Tongue (tissue), 2 donors: ENCODE data around the gene UMOD. TPM values are rescaled to one million over a fixed set of nuclear protein-coding genes. Genes with fewer than 3 reads are reported as not detected.

Experiments used
- DNase-seq: peaks from one replicate; pipeline ENCODE4 v3.0.0-alpha.2; 2015
- total RNA-seq: library from RNA; depleted of rRNA; stranded (reverse); fragments of >200 nt; gene quantifications from one replicate; pipeline ENCODE4 v1.2.3, GENCODE V29; 2014

Gene UMOD
- total RNA-seq, 1 donor from 2014 or later = not detected

DNA sequence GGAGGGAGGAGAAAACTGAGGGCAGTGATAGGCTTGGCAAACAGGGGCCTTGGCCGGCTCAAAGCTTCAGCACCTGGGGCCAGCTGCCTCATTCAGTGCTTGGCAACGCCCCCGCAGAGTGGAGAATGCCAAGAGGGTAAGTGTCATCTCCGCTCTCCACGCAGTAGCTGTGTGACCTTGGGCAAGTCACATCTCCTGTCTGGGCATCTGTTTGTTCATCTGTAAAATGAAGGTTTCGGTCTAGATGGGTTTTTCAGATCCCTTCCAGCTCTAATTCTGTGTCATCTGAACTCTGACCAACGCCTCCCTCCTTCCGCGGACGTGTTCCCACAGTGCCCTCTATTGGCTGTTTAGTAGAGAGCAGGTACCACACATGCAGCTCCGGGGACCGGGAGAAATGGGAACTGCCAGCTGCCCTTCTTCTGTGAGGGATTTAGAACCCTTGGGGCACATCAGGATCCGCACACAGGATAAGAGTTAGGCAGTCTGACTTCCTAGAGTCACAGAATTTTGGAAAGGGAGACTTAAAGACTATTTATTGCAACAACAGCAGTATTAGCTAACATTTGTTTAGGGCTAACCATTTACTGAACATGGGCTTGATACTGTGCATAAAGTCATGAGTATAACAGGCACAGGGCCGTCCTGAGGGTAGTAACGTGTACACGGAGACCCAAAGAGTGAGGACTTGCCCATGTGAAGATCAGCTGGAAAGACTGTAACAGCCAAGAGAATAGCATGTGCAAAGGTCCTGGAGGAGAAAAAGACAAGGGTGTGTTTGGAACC, 52.0 kb downstream of the UMOD start:
- peak; percentile 54 for DNase-seq

GRCh38 chr16:20298452-20298851, 54.1 kb downstream of the UMOD start:
- DNase-seq = no peak

- no peak for DNase-seq
Measured at GRCh38 chr16:20291208-20292206, 61.0 kb downstream of the UMOD start.

DNA sequence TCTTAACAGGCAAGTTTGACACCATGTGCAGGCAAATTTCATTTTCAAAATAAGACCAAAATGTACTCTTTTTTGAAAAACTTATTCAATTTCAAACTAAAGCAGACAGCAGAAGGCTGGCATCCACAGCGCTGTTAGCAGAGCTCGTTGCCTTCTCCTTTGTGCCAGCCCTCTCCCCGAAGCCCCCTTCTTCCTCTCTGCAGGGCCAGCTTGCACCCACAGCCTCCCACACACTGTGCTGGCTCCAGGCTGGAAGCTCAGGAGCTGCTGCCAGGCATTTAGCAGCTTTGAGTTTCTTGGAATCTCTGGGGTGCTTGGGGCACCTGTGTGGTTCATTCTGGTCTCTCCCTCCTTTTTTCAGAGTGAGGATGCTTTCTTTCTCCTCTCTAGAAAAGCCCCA, 62.9 kb downstream of the UMOD start:
- no peak for DNase-seq

DNA sequence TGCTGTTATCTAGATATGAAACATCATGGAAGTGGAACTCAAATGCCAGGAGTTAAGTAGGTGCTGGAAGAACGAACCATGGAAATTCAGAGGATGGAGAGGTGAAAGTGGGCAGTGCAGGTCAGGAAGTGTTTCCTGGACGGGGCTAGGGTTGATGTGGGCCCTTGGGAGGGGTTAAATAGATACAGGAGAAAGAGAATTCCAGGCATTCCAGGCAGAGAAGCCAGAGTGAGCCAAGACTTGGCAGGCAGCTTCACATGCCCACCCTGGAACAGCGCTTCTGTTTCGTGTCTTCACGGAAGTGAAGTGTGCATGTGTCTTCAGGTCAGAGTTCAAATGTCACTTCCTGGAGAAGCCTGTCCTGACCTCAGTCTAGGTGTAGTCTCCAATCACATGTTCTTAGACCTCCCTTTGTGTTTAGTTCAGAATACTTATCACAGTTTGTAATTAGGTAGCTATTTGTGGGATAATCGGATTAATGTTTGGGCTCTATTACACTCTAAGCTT, 66.5 kb downstream of the UMOD start:
- DNase-seq = no peak

Other genes starting within 250 kb of the UMOD start
- not detected for gene GP2, start 25.2 kb downstream of the UMOD start, total RNA-seq
- not detected for gene PDILT, start 52.0 kb upstream of the UMOD start, total RNA-seq
- not detected for gene ACSM5, start 56.8 kb upstream of the UMOD start, total RNA-seq
- not detected for gene ACSM2A, start 98.8 kb upstream of the UMOD start, total RNA-seq
- gene ACSM2B, start 223.7 kb upstream of the UMOD start, total RNA-seq = not detected